ENCODE data around the gene MAPK11.

MAPK11 gene

GRCh38 chr22:50293441-50294318 is 23.5 kb upstream of the MAPK11 start:
- DNase-seq, result no peak

GRCh38 chr22:50292643-50293440 is 22.7 kb upstream of the MAPK11 start:
- no peak for DNase-seq

GRCh38 chr22:50289942-50290630 is 19.9 kb upstream of the MAPK11 start:
- DNase-seq, result no peak

- no peak for DNase-seq
Measured at GRCh38 chr22:50289151-50289941, 19.2 kb upstream of the MAPK11 start.

- no peak for DNase-seq
Measured at GRCh38 chr22:50287731-50288130, 17.6 kb upstream of the MAPK11 start.

GRCh38 chr22:50286701-50287318 is 16.6 kb upstream of the MAPK11 start:
- DNase-seq, result no peak

- no peak for DNase-seq
Measured at GRCh38 chr22:50286275-50286674, 16.1 kb upstream of the MAPK11 start.

GRCh38 chr22:50285568-50286229 is 15.5 kb upstream of the MAPK11 start:
- DNase-seq, result no peak

GRCh38 chr22:50284479-50284878 is 14.3 kb upstream of the MAPK11 start:
- DNase-seq, result no peak

- no peak for DNase-seq
Measured at GRCh38 chr22:50283821-50284220, 13.6 kb upstream of the MAPK11 start.

GRCh38 chr22:50282361-50283155 is 12.4 kb upstream of the MAPK11 start:
- DNase-seq, result no peak

GRCh38 chr22:50281957-50282356 is 11.8 kb upstream of the MAPK11 start:
- no peak for DNase-seq

GRCh38 chr22:50281384-50281760 is 11.2 kb upstream of the MAPK11 start:
- DNase-seq, result no peak

- no peak for DNase-seq
Measured at GRCh38 chr22:50280708-50281383, 10.7 kb upstream of the MAPK11 start.

- DNase-seq, result no peak
Measured at GRCh38 chr22:50280022-50280707, 10.0 kb upstream of the MAPK11 start.

GRCh38 chr22:50278956-50279619 is 8.9 kb upstream of the MAPK11 start:
- DNase-seq, result no peak

- no peak for DNase-seq
Measured at GRCh38 chr22:50278461-50278860, 8.3 kb upstream of the MAPK11 start.

- no peak for DNase-seq
Measured at GRCh38 chr22:50277761-50278160, 7.6 kb upstream of the MAPK11 start.

GRCh38 chr22:50276143-50276542 is 6.0 kb upstream of the MAPK11 start:
- no peak for DNase-seq

Data from NCI-H2227 treated with DMSO at 0.1 percent for 48 hours (cell line).